GM18499 (cell line): Measurements from ENCODE around the gene GRIP1.

Experiments
- ATAC-seq: cut with Tn5 transposase; IDR thresholded peaks from one replicate; pipeline ENCODE4 v1.9.1; 2021; ENCODE audit warnings: moderate number of reproducible peaks; ENCODE audit not compliant: insufficient read depth, unreplicated experiment

Gene GRIP1

DNA sequence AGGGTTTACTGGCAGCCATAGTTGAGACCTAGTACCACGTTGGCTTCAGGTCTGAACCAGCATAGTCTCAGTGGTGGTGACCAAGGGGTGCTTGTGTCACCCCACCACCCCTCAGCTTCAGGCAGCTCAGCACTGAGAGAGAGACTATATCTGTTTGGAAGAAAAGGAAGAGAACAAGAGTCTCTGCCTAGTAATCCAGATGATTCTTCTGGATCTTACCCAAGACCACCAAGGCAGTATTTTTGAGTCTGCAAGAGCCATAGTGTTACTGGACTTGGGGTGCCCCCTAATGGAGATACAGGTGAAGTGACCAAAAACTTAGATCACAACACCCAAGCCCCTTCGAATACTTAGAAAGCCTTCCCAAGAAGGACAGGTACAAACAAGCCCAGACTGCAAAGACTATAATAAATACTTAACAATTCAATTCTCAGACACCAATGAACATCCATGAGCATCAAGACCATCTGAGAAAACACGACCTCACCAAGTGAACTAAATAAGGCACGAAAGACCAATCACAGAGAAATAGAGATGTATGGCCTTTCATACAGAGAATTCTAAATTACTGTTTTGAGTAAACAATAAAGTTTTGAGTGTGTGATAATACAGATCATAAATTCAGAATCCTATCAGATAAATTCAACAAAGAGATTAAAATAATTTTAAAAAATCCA lies 269.5 kb downstream of the GRIP1 start:
- ATAC-seq, result no peak

DNA sequence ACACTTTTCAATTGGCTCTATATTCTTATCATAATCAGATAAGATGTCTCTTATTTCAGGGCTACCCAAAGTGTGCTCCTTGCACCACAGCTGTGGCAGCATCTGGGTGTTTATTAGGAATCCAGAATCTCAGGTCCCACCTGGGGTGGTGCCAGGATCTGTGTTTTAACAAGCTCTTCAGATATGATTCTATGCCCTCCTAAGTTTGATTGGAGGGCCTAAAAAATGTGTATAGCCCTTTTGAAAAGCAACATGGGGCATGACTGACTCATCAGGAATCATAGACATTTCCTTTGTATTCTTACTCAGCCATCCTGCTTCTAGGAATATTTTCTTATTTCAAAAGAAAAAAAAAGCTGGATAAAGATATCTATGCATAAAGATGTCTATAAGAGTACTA lies 273.5 kb downstream of the GRIP1 start:
- no peak for ATAC-seq

DNA sequence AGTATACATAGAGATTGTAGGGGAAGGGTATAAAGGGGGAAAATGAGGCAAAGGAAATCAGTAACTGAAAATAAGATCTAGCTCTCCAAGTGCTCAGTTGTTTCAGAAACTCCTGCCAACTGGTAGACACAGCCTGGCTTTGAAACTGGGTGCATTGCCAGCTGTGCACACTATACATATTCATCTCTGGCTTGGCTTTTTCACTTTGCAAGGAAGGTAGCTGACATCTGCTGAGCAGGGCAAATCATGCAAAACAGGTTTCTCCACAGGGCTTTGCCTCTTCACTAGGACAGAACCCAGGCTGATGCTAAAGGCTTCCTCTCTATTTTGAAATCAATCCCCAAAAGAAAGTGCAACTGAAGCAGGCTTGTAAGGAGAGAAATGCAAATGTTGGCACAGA lies 275.1 kb downstream of the GRIP1 start:
- no peak for ATAC-seq

DNA sequence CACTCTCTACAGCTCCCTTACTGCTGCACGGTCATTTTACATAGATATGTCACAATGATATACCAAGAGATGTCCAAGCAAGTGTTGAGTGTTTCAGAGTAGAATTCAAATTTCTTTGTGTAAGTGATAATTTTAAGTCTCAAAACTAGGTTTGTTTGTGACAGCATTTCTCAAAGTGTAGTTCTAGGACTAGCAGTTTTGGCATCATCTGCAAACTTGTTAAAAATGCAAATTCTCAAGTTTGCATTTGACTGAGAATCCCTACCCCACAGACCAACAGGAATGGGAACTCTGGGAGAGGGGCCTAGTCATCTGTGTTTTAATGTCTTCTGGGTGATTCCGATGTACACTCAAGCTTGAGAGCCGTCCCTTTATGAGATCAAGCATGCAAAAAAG lies 279.0 kb downstream of the GRIP1 start:
- no peak for ATAC-seq

DNA sequence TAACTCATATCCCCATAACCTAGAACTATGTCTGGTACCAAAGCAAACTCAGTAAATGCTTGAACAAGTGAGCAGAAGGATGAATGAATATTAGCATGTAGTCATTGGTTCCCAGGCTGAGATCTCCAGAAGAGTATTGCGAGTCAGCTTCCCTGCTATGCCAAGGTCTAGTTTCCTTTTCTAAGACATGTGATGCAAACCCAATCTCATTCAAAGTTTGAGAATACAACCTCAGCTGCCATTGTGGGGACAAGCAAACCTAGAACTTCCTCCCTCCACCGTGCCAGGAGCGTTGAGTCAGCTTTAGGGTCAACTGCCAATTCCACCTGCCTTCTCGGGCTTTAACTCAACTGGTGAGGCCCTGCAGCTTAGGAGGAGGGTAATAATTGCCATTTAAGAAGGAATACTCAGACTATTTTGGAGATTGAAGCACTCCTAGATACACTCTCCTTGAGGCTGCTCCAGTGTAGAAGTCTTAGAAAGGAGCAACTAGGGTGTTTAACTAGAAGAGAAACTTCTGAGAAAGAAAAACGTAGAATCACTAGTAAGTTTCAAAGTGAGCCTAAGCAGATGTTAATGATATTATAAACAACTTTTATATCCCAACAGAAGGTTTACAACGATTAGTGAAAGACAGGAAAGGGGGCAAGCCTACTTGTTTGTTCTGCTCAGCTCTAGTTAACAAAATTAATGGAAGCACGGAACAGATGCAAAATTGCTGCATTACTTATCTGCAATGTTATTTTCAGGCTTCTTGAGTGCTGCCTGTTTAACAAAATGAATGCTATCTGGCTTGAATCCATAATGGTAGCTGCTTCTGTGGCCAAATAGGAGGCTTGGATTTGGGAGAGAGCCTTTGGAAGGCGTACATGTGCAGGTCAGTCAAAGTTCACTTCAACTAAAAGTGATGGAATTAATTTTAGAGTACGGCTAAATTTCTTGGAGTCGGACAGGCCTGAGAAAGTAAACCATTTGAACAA lies 279.7 kb downstream of the GRIP1 start:
- ATAC-seq, result no peak

DNA sequence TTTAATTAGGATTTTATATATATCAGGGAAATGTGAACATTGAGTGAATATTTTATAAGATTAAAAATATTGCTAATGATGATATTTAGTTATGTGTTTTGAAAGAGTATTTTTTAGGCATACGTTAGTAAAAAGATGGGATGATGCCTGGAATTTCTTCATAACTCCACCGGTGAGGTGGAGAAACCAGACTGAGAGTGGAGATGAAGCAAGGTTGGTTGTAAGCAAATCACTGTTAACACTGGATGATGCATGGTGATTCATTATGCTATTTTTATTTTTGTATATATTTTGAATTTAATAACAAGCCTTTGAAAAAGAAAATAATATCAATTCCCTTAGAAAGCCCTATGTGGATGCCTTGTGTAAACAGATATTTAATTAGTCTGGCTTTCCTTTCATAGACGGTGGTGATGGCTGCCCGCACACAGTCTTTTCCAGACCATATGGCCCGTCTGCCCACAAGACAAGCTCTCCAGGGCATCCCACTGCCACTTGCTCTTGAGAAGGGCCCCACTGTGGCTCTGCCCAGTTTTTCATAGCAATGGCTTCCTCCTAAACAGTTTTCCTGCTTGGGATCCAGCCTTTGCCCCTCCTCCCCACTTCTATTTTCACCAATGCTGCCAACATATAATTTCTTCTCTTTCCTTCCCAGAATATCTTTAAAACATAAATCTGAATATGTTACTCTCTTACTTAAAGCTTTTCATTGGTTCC lies 281.1 kb downstream of the GRIP1 start:
- no peak for ATAC-seq

DNA sequence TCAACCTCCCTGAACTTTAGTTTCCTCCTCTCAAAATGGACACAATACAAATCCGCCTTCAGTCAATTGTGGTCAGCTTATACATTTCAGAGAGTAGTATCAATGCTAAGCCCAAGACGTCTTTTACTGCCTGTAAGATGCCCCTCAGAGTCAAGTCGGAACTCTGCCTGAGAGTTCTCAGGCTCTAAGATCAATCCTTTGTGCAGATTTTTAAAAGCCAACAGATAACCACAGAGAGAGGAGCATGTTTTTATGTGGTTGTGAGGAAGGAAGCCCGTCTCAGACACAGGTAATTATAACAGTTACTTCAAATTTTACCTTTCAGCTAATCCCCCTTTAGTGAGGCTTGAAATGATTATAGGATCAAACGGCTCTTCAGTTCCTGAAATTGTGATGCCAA lies 285.0 kb downstream of the GRIP1 start:
- no peak for ATAC-seq

DNA sequence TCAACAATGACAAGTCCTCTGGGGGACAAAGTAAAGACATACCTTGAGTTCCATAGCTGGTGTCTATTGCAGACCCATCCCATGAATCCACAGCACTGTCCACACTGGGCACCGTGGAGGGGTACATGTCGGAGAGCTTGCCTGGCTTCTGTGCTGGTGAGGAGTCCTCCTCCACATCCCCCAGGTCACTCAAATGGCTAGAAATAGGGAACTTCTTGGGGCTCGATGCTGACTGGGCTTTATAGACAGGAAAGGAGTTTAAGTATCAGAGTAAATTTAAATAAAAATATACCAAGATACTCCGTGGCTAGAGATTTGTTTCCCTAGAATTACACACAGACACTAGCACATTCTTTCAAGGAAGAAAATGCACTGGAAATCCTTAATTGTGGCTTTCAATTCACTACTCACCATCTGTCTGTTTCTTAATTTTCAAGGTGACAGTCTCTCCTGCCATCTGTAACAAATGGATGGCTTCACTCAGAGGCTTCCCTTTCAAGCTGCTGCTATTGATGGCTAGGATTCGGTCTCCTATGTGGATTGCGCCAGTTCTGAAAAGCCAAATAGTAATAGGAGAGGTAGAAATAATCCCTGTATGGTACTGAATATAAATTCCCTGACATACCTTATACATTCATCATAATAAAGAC lies 286.5 kb downstream of the GRIP1 start:
- no peak for ATAC-seq

DNA sequence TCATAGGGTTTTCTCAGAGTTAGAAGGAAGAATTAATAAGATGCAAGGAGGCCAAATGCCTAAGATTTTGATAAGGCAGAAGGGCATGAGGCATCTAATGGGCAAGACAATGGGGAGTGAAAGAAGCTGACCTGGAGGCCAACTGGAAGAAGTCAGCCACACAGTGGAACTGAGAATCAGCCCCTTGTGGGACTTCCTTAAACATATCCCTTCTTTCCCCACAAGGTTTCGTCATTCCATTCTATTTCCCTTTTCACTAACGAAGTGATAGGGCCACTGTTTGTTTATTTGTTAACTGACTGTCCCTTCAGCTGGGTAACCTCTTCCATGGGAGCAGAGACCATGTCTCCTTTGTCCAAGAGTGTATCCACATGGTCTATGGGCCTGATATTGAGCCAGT lies 290.4 kb downstream of the GRIP1 start:
- ATAC-seq, result no peak

DNA sequence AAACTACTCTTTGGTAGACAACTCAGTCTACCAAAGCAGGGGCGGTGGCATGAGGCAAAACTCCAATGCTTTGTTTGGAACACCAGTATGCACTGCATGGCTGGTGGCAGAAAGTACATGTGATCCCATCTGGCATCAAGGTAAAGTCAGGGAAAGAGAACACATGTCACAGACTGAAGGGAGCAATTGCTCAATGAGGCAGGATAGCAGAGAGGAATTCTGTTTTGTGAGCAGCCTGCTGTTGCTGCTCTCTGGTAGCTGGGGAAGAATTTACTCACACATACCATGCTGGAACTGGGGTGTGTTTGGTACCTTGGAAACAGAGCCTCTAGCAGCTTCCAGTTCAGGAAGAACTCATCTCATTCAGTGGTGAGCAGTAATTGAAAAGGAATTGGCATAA lies 291.8 kb downstream of the GRIP1 start:
- ATAC-seq, result no peak

DNA sequence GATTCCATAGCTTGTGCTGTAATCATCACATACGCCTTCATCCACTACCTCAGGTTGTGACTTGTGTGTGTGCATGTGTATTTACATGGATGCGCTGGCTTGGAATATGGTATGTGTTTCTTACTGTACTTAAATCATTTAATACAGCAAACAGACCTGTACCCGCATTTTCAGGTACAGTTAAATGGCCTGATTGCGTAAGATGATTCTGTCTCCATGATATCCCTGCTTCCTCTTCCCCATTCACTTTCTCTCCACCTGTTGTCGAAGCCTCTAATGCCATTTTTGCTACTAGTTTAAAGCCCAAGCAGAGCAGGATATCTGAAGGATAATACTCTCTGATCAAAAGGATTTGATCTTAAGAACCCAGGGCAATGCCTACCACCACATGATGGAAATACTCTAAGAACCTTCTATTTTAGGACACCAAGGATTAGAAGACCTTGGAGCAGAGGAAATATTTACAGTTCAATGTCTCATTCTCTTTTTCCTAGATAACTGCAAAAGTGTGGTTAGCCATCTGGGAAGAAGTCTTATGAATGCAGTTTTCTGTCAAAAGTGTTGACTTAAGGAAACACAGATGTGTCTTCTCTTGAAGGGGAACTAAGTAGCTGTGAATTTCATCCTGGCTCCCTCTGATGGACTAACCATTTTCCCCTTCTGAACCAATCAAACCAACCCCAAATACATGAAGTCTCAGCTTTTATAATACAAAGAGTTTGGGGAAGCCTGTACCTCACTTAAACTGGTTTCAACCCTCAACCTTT lies 297.9 kb downstream of the GRIP1 start:
- no peak for ATAC-seq

DNA sequence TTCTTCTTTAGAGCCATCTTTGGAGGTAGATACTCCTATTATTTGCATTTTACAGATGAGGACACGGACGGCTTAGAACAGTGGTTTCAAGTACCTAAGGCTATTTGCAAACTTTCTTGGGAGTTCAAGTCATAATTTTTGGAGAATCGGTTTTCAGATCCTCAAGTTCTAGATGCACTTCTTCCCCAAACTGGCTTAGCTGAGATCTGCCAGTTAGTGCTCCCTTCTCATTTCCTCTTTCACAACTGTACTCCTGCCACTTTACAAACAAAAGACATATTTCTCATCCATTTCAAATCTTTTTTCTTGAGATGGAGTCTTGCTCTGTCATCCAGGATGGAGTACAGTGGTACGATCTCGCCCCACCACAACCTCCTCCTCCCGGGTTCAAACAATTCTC lies 299.3 kb downstream of the GRIP1 start:
- no peak for ATAC-seq

DNA sequence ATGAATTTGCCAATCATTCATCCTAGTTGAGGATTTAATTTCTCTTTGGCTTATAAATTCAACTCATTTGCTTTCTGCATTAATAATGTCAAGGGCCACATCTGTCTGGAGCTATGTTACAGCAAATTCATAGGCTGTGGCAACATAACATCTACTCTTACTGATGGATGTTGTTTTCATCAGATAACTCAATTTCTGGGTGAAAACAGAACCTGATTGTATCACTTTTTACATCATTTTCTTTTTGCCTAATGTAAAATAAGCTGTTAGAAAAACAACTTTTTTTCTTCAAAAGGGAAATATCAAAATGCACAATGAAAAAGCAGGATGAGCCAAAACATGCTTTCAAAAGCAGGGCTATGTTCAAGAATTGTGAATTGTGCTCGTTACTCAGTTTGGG lies 303.3 kb downstream of the GRIP1 start:
- no peak for ATAC-seq

DNA sequence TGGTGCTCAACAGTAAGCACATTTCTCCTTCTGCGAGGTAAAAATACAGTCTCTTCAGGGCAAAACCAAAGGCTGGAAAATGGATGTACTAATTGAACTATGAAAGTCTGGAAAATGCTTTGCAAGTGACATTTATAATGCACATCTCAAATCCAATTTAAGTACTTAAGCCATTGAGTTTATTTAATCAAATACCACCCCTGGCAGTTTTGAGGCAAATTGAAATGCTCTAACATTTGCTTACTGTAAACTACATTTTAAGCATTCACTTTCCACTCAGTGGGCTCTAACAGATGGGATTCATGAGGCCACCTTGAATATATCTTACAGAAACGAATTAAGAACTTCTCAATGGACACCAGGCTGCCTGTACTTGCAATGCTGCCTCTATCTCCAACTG lies 306.9 kb downstream of the GRIP1 start:
- ATAC-seq, result no peak

DNA sequence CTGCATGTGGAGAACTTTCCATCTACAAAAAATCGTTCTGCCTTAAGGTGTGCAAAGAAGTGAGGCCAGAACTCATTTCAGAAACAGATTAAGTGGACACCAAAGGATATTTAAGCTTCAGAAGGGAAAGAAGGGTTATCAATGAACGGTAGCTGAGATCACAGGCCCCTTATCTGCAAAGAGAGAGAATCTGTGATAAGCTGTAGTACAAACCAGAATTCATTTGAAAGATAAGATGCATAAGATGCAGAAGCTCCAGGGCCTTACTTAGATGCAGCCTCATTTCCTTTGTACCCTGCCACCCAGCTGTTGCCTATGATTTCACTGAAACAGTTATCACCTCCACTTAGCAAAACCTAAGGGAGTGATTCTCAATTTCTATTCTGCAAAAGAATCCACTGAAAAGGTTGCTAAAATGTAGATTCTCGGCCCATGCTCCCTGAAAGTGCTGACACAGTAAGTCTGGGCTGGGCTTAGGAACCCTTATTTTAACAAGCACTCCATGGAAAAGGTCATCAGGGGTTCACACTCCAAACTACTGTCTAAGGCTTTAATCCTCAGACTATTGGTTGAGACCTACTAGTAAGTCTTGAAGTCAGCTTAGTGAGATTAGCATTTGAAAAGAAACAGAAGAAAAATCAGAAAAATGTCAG lies 311.7 kb downstream of the GRIP1 start:
- ATAC-seq, result no peak

DNA sequence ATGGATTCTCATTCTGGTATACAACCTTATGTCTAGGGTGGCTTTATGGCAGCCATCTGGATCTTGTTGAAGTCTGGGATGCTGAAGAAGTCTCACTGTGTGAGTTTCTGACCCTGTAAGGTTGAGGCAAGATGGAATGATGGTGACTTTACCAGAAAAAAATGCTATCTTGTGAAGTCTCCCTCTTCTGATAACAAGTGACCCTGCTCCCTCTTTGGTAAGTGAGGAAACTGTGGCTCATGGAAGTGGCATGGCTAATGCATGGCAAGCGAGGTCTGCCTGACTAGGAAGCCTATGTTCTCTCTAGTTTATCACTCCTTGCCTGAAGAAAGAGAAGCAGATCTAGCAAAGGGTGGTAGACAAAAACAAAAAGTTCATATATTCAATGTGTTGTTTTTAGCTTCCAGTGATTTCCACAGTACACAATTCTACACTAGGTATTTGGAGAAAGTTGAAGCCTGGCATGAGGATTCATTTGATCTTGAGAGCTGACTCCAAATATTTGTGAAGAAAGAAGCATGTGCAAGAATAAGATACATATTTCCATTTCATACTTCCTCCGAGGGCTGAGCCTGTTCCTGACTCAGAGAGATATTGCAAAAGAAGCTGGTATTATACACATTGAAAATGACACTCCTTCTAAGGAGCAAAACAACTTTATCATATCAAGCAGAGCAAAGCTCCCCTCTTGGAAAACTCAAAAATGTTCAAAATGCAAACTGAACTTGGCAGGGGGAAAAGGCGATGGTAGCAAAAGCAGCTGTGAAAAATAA lies 313.0 kb downstream of the GRIP1 start:
- no peak for ATAC-seq

DNA sequence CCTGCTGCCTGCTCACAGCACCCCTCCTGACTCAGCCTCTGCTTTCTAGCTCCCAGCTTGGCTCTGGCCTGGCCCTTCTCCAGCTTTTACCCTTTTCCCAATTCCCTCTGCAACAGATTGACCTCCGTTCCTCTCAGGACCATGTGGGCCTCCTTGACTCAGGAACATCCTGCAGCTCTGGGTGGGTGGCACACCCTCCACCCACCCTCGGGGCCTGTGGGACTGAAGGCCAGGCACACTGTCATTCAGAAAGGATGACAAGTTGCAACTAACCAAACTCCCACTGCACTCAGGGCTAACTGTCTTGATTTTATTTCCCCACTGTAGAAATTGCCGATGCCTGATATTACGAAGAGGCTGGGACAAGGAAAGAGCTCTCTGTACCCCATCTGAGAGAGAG lies 317.2 kb downstream of the GRIP1 start:
- no peak for ATAC-seq

DNA sequence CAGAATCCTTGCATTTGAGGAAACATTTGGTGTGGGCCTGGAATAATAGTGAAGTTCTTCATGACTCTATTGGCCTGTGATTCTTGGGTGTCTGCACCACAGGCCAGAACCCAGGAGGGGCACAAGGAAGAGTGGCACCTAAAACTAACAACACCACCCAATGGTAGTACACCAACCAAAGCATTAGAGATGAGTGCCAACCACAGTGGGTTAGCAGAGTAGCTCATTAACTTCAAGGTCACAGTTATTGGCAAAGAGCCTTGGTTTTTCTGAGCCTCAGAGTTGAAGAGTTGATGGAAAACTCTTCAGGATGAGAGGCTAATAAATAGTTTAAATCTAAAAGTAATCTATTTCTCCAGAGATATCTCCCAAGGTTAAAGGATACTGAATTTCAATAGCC lies 319.6 kb downstream of the GRIP1 start:
- ATAC-seq, result no peak

DNA sequence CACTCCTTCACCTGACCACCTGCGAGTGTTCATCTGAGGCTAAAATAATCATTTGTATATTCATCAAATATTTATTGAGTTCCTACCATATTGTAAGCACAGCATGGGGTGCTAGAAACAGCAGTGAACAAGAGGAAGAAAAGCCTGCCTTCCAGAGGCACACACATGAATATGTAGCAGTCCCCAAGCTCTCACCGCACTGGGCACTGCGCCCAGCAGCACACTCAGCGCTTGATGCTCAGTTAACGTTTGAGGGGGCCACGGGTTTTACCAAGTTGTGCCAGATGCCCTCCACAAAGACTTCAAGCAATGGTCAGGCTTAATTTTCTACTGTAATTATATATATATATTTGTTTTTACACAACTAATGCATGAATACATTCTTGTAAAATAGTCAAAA lies 324.6 kb downstream of the GRIP1 start:
- no peak for ATAC-seq
